Caki2 (cell line): ENCODE results near the gene KCNH1. TPM values are rescaled to one million over a fixed set of nuclear protein-coding genes. Genes with fewer than 3 reads are reported as not detected.
"Not testable (repeated sequence)": the region's sequence is repeated elsewhere in the genome, so short reads cannot be mapped to it uniquely, and the experiment has no call there.

Source experiments
- DNase-seq: peaks from one replicate; pipeline ENCODE4 v3.0.0-alpha.2; 2015; ENCODE audit warnings: low read depth
- in situ Hi-C: cut with HindIII; loops from 2 replicates; pipeline ENCODE4 v1.10.0; 2016; ENCODE audit warnings: low sequenced_read_pairs, low pct_unique_long_range_greater_than_20kb, mixed read lengths
- total RNA-seq: library from RNA; depleted of rRNA; stranded (reverse); fragments of >200 nt; shearing (Covaris generic); gene quantifications from 2 replicates; pipeline ENCODE4 v1.2.3, GENCODE V29; 2014; ENCODE audit warnings: low replicate concordance

KCNH1 gene
- total RNA-seq, 1 experiment from 2014 or later, result 2.0 TPM

GRCh38 chr1:211114446-211114845 lies 19.5 kb downstream of the KCNH1 start:
- in situ Hi-C loops, result no loop called here
- no peak for DNase-seq

DNA sequence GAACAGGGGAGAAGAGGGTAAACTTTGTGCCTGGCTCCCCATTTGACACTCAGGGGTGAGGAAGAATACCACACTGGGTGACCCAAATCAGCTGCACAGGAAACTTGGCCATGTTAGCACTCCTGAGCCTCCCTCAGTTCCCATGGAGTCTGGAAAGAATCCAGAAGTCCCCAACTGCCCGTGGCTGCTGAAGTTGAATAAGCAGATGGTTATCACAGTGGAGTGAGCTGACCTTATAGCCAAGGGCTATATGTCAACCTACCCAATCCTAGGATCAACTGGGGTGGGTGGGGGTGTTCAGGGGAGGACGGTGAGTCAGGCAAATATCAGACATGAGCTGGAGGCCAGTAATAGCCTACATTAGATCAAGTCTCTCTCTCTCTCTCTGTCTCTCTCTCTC lies 20.4 kb downstream of the KCNH1 start:
- in situ Hi-C loops, result no loop called here
- DNase-seq, result no peak

DNA sequence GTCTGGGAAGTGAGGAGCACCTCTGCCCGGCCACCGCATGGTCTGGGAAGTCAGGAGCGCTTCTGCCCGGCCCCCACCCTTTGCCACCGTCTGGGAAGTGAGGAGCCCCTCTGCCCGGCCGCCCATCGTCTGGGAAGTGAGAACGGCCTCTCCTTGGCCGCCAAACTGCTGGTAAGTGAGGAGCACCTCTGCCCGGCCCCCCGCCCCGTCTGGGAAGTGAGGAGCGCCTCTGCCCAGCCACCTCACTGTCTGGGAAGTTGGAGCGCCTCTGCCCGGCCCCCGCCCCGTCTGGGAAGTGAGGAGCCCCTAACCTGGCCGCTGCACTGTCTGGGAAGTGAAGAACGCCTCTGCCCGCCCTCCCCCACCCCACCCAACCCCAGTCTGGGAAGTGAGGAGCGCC lies 22.6 kb downstream of the KCNH1 start:
- in situ Hi-C loops, result no loop called here
- DNase-seq, result no peak

GRCh38 chr1:211101481-211101880 lies 32.5 kb downstream of the KCNH1 start:
- no peak for DNase-seq
- in situ Hi-C loops, result no loop called here

- in situ Hi-C loops, result no loop called here
- no peak for DNase-seq
These were observed 34.6 kb downstream of the KCNH1 start for GRCh38 chr1:211099393-211099792.

DNA sequence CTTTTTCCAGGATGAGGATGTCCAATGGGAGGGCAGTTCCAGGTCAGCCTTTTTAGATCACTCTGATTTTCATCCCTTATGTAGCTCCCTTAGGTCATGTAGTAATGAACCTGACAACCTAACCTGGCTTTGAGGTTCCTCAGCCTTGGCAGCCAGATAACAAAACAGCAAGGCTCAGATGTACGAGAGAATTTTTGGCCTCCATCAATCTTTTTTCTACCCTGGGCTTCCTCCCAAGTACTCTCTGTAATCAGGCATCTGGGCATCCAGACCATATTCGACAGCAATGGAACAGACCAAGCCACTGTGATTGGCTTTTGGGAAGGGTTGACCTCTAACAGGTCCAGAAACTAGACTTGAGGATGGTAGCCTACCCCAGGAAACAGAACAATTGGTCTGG lies 38.6 kb downstream of the KCNH1 start:
- no peak for DNase-seq
- in situ Hi-C loops, result no loop called here

DNA sequence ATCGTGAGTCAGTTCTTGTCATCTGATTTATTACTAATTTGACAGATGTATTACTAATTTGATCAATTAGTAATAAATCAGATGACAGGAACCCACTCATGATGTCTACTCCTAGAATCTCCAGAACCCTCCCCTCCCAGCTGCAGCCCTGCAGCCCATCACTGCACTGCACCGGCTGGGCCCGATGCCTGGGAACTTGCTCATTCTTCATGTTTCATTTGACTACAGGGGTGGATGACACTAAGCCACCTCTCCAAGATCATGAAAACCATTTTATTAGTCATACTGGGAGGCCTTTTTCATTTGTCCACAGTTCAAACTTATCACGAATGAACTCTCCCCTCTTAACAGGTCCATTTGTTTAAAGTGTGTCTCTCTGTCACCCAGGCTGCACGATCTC lies 41.0 kb downstream of the KCNH1 start:
- in situ Hi-C loops, result no loop called here
- no peak for DNase-seq

GRCh38 chr1:211091867-211092266 lies 42.1 kb downstream of the KCNH1 start:
- no peak for DNase-seq
- in situ Hi-C loops, result no loop called here

GRCh38 chr1:211089536-211089935 lies 44.4 kb downstream of the KCNH1 start:
- in situ Hi-C loops, result no loop called here
- no peak for DNase-seq

DNA sequence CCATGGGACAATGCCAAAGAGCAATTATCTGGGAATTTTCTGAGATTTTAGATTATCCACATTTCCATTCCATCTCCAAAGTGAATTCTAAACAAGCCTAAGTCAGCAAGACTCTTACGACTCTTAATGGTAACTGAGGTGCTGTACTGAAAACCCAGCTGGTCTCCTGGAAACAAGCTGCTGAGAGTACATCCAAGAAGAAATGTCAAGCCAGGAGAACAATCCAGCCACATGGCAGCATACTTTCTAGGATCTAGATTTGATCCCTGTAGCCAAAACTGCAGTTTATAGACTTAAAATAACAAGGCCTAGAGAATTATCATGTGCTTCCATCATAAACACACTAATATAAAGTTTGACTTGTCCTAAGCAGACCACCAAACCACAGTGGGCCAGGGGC lies 45.8 kb downstream of the KCNH1 start:
- in situ Hi-C loops, result no loop called here
- DNase-seq, result no peak

DNA sequence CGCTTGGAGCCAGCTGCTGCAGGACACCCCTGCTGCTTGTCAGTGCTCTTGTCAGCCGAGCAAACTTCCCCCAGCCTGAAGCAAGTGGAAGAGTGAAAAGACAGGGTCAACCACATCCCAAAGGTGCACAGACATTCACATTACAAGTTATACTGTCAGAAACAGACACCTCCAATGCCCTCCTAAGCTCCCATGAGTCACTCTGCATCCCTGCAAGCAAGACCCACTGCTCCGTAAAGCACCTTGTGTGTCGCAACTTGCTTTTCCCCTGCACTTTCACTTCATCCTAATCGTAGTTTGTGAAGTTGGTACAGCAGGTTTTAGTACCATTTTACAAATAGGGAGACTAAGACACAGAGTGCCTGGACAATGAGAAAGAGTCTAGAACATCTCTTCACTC lies 51.1 kb downstream of the KCNH1 start:
- in situ Hi-C loops, result no loop called here
- DNase-seq, result no peak

DNA sequence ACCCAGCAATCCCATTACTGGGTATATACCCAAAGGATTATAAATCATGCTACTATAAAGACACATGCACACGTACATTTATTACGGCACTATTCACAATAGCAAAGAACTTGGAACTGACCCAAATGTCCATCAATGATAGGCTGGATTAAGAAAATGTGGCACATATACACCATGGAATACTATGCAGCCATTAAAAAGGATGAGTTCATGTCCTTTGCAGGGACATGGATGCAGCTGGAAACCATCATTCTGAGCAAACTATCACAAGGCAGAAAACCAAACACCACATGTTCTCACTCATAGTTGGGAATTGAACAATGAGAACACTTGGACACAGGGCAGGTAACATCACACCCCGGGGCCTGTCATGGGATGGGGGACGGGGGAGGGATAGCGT lies 52.5 kb downstream of the KCNH1 start:
- in situ Hi-C loops, DNase-seq: not testable (repeated sequence)

- no peak for DNase-seq
These were observed 65.0 kb downstream of the KCNH1 start for GRCh38 chr1:211068976-211069375.

DNA sequence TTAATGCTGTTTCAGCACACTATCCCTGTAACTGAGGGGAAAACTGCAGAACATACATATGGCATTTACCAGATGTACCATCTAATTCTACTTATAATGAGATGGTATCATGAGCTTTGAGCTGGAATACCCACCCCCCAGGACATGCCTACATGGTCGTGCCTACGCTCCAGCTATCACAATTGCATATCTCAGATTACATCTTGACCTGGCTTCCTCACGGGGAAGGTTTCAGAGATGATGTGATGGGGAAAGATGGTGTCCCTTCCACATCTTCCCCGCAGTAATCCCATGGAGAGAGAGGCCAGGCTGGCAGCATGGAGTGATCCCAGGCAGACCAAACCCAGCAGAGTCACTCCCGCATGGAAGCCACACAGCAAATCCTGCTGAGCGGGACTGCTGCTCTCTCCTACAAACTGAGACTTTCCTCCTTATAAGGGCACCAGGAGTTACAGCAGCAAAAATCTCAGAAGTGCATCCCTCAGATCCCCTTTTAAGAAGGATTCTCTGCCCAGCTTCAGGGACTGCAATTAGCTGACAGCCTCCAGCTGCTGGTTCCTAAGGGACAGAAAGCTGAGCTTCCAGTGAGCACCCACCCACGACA lies 67.1 kb downstream of the KCNH1 start:
- in situ Hi-C loops, result no loop called here
- no peak for DNase-seq

More at GRCh38 chr1:211068976-211069375, 65.0 kb downstream of the KCNH1 start:
- in situ Hi-C loops, result no loop called here

DNA sequence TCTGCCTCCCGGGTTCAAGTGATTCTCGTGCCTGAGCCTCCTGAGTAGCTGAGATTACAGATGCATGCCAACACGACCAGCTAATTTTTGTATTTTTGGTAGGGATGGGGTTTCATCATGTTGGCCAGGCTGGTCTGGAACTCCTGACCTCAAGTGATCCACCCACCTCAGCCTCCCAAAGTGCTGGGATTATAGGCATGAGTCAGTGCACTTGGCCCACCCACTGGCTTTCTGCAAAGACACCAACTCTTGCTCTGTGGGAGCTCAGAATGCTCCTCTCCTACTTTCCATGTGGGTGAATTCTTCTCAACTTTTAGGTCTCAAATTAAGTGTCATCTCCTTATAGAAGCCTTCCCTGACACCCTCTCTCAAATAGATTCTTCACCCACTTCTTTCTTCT lies 92.1 kb downstream of the KCNH1 start:
- DNase-seq, in situ Hi-C loops: not testable (repeated sequence)

DNA sequence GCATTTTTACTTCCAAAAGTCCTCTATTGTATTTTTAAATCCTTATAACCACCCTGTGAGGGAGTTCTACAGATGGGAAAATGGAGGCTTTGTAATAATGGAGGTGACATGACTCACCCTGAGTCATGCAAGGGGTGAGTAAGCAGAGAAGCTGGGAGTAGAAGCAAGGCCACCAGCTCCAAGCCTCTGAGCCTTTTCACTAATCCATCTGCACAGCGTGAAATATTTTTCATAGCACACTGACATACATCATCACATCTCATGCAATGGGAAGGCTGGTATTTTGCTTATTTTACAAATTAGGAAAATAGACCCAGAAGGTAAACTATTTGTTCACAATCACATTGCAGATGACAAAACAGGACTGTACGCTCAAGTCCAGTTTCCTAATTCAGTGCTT lies 96.9 kb downstream of the KCNH1 start:
- in situ Hi-C loops, result no loop called here
- peak; percentile 82 for DNase-seq

DNA sequence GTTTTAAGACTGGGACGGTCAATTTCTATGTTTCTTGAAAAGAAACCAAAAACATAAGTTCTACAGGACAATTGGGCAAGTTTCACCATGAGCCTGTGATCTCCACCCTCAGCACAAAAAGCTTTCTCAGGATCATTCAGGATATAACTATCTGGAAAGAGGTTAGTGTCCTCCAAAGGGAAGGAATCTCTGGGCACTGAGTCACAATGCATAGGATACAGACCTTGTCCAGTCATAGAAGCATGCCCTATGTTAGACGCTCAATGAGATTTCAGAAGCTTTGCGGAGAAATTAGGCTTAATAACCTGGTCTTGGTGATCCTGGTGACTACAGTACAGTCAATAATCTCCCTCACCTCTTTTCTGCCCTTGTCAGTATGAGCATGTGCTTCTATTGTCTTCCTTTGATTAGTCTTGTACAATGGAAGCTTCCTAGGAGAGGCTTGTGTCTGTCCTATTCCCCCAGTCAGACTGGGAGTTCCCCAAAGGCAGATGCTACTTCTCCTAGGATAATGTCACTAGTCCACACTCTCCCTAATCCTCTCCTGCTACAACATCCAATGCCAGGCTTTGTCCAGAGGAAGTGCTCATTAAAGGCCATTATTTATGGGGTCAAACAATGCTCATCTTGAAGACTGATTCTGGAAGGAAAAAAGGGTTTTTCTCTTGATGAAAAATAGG lies 97.4 kb downstream of the KCNH1 start:
- in situ Hi-C loops, result no loop called here
- DNase-seq, result peak; percentile 4

GRCh38 chr1:211035821-211036380 lies 98.0 kb downstream of the KCNH1 start:
- no peak for DNase-seq
- in situ Hi-C loops, result no loop called here

- in situ Hi-C loops, result no loop called here
- DNase-seq, result no peak
These were observed 99.9 kb downstream of the KCNH1 start for GRCh38 chr1:211033921-211034525.
